ENCODE data around the gene SLC6A12. TPM values are rescaled to one million over a fixed set of nuclear protein-coding genes. Genes with fewer than 3 reads are reported as not detected.

The SLC6A12 gene
- total RNA-seq, 5 donors from 2014 or later (not counting 1 experiment from before 2014, with no cell fraction given) = 0.85 TPM; not detected in 4

GRCh38 chr12:243381-243780 is 29.4 kb upstream of the SLC6A12 start:
- H3K4me3 Mint-ChIP-seq = no peak overlapping the region
- no peak for DNase-seq
- H3K9me3 Mint-ChIP-seq = peaks cover 3 to 19% (median 14%) of the 10 kb centered on the region in 3 donors
- H3K27ac Mint-ChIP-seq = no peak overlapping the region
- H3K27me3 Mint-ChIP-seq = peaks cover 26 to 31% of the 10 kb centered on the region in 2 donors
- POLR2A ChIA-PET = no interaction called here
- Histone ChIP-seq H3K27me3 (replicated peaks in 1 of 2; ENCODE audit: control insufficient read depth in 2 of 2, extremely low read depth in 1 of 2, insufficient read depth in 2 of 2, low read length in 1 of 2) (peaks cover 0 to 15% of the 10 kb centered on the region in 2 experiments), H3K27ac (ENCODE audit: low read length) (no peak overlapping the region), H3K4me1 (ENCODE audit: control insufficient read depth in 1 of 2, extremely low read depth in 1 of 2, insufficient read depth in 2 of 2, low read length in 2 of 2) (no peaks in the 10 kb centered on the region), H3K4me3 (ENCODE audit: control insufficient read depth in 1 of 2, extremely low read depth in 1 of 2, low read length in 1 of 2) (no peak overlapping the region), H3K9me3 (no peaks in the 10 kb centered on the region), H3K36me3 (ENCODE audit: control insufficient read depth in 2 of 2, extremely low read depth in 1 of 2, insufficient read depth in 1 of 2, low read length in 1 of 2) (no peaks in the 10 kb centered on the region)
- CTCF ChIA-PET = no interaction called here
- no peaks in the 10 kb centered on the region for H3K36me3 Mint-ChIP-seq
- no peaks in the 10 kb centered on the region for H3K4me1 Mint-ChIP-seq
- ATAC-seq (replicated peaks in 1 of 4) = no peak
- WGBS (ENCODE audit: insufficient coverage) = 43% methylated on average over 2 of the region's 4 CpGs

GRCh38 chr12:242496-242895 is 28.5 kb upstream of the SLC6A12 start:
- Histone ChIP-seq H3K36me3 (ENCODE audit: control insufficient read depth in 2 of 2, extremely low read depth in 1 of 2, insufficient read depth in 1 of 2, low read length in 1 of 2) (no peaks in the 10 kb centered on the region), H3K27ac (ENCODE audit: low read length) (no peak overlapping the region), H3K4me1 (ENCODE audit: control insufficient read depth in 1 of 2, extremely low read depth in 1 of 2, insufficient read depth in 2 of 2, low read length in 2 of 2) (no peaks in the 10 kb centered on the region), H3K9me3 (no peaks in the 10 kb centered on the region), H3K27me3 (replicated peaks in 1 of 2; ENCODE audit: control insufficient read depth in 2 of 2, extremely low read depth in 1 of 2, insufficient read depth in 2 of 2, low read length in 1 of 2) (peaks cover 0 to 18% of the 10 kb centered on the region in 2 experiments), H3K4me3 (ENCODE audit: control insufficient read depth in 1 of 2, extremely low read depth in 1 of 2, low read length in 1 of 2) (no peak overlapping the region)
- Mint-ChIP-seq H3K4me1 (no peaks in the 10 kb centered on the region), H3K36me3 (no peaks in the 10 kb centered on the region), H3K9me3 (peaks cover 3 to 12% (median 10%) of the 10 kb centered on the region in 3 donors), H3K27ac (no peak overlapping the region), H3K4me3 (no peak overlapping the region), H3K27me3 (peaks cover 26 to 33% of the 10 kb centered on the region in 2 donors)
- DNase-seq = no peak
- no peak for ATAC-seq (replicated peaks in 1 of 4)
- ChIA-PET CTCF (no interaction called here), POLR2A (no interaction called here)
- 86% methylated on average over 10 of the region's 15 CpGs for WGBS (ENCODE audit: insufficient coverage)

DNA sequence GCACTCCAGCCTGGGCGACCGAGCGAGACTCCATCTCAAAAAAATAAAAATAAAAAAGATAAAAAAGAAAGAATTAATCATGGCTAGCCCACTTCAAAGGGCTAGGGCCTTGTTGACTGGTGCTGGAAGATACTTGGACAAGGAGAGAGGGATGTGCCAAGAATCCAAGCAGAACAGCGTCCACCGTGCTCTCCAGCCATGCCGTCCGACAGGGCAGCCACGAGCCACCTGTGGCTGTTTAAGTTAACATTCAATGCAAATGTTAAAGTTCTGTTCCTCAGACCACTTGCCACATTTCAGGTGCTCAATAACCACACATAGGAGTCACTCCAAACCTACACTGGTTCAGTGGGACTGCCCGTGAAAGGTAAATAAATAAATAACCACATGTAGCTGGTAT is 27.3 kb upstream of the SLC6A12 start:
- ChIA-PET CTCF (no interaction called here), POLR2A (no interaction called here)
- Mint-ChIP-seq H3K9me3 (peaks cover 3 to 8% (median 8%) of the 10 kb centered on the region in 3 donors), H3K36me3 (peaks cover 3% of the 10 kb centered on the region), H3K27me3 (peaks cover 26 to 33% of the 10 kb centered on the region in 2 donors), H3K27ac (no peak overlapping the region), H3K4me1 (no peaks in the 10 kb centered on the region), H3K4me3 (no peak overlapping the region)
- no CpG with 5 or more reads among the region's 9 CpGs for WGBS (ENCODE audit: insufficient coverage)
- DNase-seq (no peak), ATAC-seq (replicated peaks in 1 of 4) (no peak)
- Histone ChIP-seq H3K4me1 (ENCODE audit: control insufficient read depth in 1 of 2, extremely low read depth in 1 of 2, insufficient read depth in 2 of 2, low read length in 2 of 2) (no peaks in the 10 kb centered on the region), H3K4me3 (ENCODE audit: control insufficient read depth in 1 of 2, extremely low read depth in 1 of 2, low read length in 1 of 2) (no peak overlapping the region), H3K36me3 (ENCODE audit: control insufficient read depth in 2 of 2, extremely low read depth in 1 of 2, insufficient read depth in 1 of 2, low read length in 1 of 2) (no peaks in the 10 kb centered on the region), H3K27me3 (replicated peaks in 1 of 2; ENCODE audit: control insufficient read depth in 2 of 2, extremely low read depth in 1 of 2, insufficient read depth in 2 of 2, low read length in 1 of 2) (peaks cover 0 to 25% of the 10 kb centered on the region in 2 experiments), H3K9me3 (no peaks in the 10 kb centered on the region), H3K27ac (ENCODE audit: low read length) (no peak overlapping the region)

- Mint-ChIP-seq H3K9me3 (peaks cover 6 to 15% (median 12%) of the 10 kb centered on the region in 3 donors), H3K27me3 (peaks cover 26 to 33% of the 10 kb centered on the region in 2 donors), H3K36me3 (peaks cover 8% of the 10 kb centered on the region), H3K4me3 (no peak overlapping the region), H3K27ac (no peak overlapping the region), H3K4me1 (no peaks in the 10 kb centered on the region)
- ChIA-PET CTCF (no interaction called here), POLR2A (no interaction called here)
- H3K36me3 ChIP-seq (ENCODE audit: control insufficient read depth in 2 of 2, extremely low read depth in 1 of 2, insufficient read depth in 1 of 2, low read length in 1 of 2) = no peaks in the 10 kb centered on the region
- H3K27me3 ChIP-seq (replicated peaks in 1 of 2; ENCODE audit: control insufficient read depth in 2 of 2, extremely low read depth in 1 of 2, insufficient read depth in 2 of 2, low read length in 1 of 2) = peaks cover 0 to 25% of the 10 kb centered on the region in 2 experiments
- ATAC-seq (replicated peaks in 1 of 4) (no peak), DNase-seq (no peak)
- 93% methylated on average over 5 of the region's 9 CpGs for WGBS (ENCODE audit: insufficient coverage)
- H3K4me3 ChIP-seq (ENCODE audit: control insufficient read depth in 1 of 2, extremely low read depth in 1 of 2, low read length in 1 of 2) = no peak overlapping the region
- H3K9me3 ChIP-seq = no peaks in the 10 kb centered on the region
- H3K4me1 ChIP-seq (ENCODE audit: control insufficient read depth in 1 of 2, extremely low read depth in 1 of 2, insufficient read depth in 2 of 2, low read length in 2 of 2) = no peaks in the 10 kb centered on the region
- H3K27ac ChIP-seq (ENCODE audit: low read length) = no peak overlapping the region
Observed at GRCh38 chr12:240566-240965, 26.6 kb upstream of the SLC6A12 start.

DNA sequence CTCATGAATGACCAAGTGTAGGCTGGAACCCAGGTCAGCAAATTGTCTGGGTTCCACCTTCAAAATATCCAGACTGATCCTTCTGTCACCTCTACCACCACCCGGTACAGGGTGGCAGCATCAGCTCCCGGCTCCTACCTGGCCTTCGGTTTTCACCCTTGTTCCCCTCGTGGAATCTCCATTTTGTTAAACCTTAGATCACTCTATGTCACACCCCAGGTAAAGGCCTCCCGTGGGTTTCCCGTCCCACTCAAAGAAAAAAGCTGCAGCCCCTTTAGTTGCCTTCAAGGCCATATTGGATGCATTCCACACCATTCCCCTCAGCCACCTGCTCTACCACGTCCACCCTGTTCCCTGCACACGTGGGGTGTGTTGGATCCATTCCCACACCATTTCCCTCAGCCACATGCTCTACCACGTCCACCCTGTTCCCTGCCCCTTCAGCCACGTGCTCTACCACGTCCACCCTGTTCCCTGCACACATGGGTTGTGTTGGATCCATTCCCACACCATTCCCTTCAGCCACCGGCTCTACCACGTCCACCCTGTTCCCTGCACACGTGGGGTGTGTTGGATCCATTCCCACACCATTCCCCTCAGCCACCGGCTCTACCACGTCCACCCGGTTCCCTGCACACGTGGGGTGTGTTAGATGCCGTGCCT is 24.9 kb upstream of the SLC6A12 start:
- no peaks in the 10 kb centered on the region for H3K4me1 ChIP-seq (ENCODE audit: control insufficient read depth in 1 of 2, extremely low read depth in 1 of 2, insufficient read depth in 2 of 2, low read length in 2 of 2)
- POLR2A ChIA-PET = no interaction called here
- Mint-ChIP-seq H3K27ac (no peak overlapping the region), H3K36me3 (peaks cover 8% of the 10 kb centered on the region), H3K27me3 (peaks cover 22 to 33% of the 10 kb centered on the region in 2 donors), H3K4me1 (no peaks in the 10 kb centered on the region), H3K4me3 (no peak overlapping the region), H3K9me3 (peaks cover 6 to 19% (median 11%) of the 10 kb centered on the region in 3 donors)
- DNase-seq = no peak
- ATAC-seq (replicated peaks in 1 of 4) = no peak
- no peaks in the 10 kb centered on the region for H3K36me3 ChIP-seq (ENCODE audit: control insufficient read depth in 2 of 2, extremely low read depth in 1 of 2, insufficient read depth in 1 of 2, low read length in 1 of 2)
- no peak overlapping the region for H3K4me3 ChIP-seq (ENCODE audit: control insufficient read depth in 1 of 2, extremely low read depth in 1 of 2, low read length in 1 of 2)
- H3K9me3 ChIP-seq = no peaks in the 10 kb centered on the region
- no peak overlapping the region for H3K27ac ChIP-seq (ENCODE audit: low read length)
- CTCF ChIA-PET = no interaction called here
- WGBS (ENCODE audit: insufficient coverage) = 70% methylated on average over 11 of the region's 19 CpGs
- H3K27me3 ChIP-seq (replicated peaks in 1 of 2; ENCODE audit: control insufficient read depth in 2 of 2, extremely low read depth in 1 of 2, insufficient read depth in 2 of 2, low read length in 1 of 2) = peaks cover 0 to 24% of the 10 kb centered on the region in 2 experiments

DNA sequence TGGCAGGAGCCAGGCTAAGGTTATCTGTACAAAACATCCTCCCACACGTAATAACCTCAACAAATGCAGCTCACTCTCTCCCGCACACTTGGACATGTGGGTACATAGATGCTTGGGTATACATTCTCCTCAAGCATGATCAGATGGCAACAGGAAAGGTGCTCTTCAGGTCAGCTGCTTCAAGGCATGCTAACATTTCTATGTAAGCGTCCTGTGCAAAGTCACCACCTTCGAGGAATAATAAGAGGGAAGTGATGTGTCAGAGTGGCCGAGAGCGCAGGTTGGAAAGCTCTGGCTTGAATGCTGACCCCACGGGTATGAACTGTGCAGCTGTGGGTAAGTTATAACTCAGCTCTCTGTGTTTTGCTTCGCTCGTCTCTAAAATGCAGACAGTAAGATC is 24.2 kb upstream of the SLC6A12 start:
- Mint-ChIP-seq H3K27me3 (peaks cover 18 to 28% of the 10 kb centered on the region in 2 donors), H3K4me3 (no peak overlapping the region), H3K4me1 (no peaks in the 10 kb centered on the region), H3K9me3 (peaks cover 6 to 19% (median 11%) of the 10 kb centered on the region in 3 donors), H3K27ac (no peak overlapping the region), H3K36me3 (peaks cover 8% of the 10 kb centered on the region)
- Histone ChIP-seq H3K27me3 (replicated peaks in 1 of 2; ENCODE audit: control insufficient read depth in 2 of 2, extremely low read depth in 1 of 2, insufficient read depth in 2 of 2, low read length in 1 of 2) (peaks cover 0 to 23% of the 10 kb centered on the region in 2 experiments), H3K27ac (ENCODE audit: low read length) (no peak overlapping the region), H3K9me3 (no peaks in the 10 kb centered on the region), H3K36me3 (ENCODE audit: control insufficient read depth in 2 of 2, extremely low read depth in 1 of 2, insufficient read depth in 1 of 2, low read length in 1 of 2) (no peaks in the 10 kb centered on the region), H3K4me1 (ENCODE audit: control insufficient read depth in 1 of 2, extremely low read depth in 1 of 2, insufficient read depth in 2 of 2, low read length in 2 of 2) (no peaks in the 10 kb centered on the region), H3K4me3 (ENCODE audit: control insufficient read depth in 1 of 2, extremely low read depth in 1 of 2, low read length in 1 of 2) (no peak overlapping the region)
- ATAC-seq (replicated peaks in 1 of 4) (no peak), DNase-seq (no peak)
- 84% methylated on average over 8 of the region's 9 CpGs for WGBS (ENCODE audit: insufficient coverage)
- ChIA-PET CTCF (no interaction called here), POLR2A (no interaction called here)
